Ectodermal cell (in vitro differentiated cells): Measurements from ENCODE around the gene CADPS.

Experiments used
- H3K27ac ChIP-seq: 2 replicates; pipeline ENCODE4 v1.7.0; 2013; ENCODE audit warnings: mild to moderate bottlenecking, low read depth, low read length; ENCODE audit not compliant: insufficient read depth, poor library complexity, severe bottlenecking
- H3K27me3 ChIP-seq: 2 replicates; pipeline ENCODE4 v1.7.0; 2013; ENCODE audit warnings: mild to moderate bottlenecking, low read length; ENCODE audit not compliant: insufficient read depth, control insufficient read depth, poor library complexity, severe bottlenecking
- H3K36me3 ChIP-seq: one replicate; pipeline ENCODE4 v1.7.0; 2013; ENCODE audit warnings: low read length; ENCODE audit not compliant: control insufficient read depth, insufficient read depth
- H3K4me1 ChIP-seq: one replicate; pipeline ENCODE4 v1.7.0; 2013; ENCODE audit warnings: low read length; ENCODE audit not compliant: control insufficient read depth, insufficient read depth
- H3K4me3 ChIP-seq: 2 replicates; pipeline ENCODE4 v1.7.0; 2013; ENCODE audit warnings: low read depth, low read length, control low read depth; ENCODE audit not compliant: insufficient read depth
- H3K9me3 ChIP-seq: 2 replicates; pipeline ENCODE4 v1.7.0; 2013; ENCODE audit warnings: mild to moderate bottlenecking, low read length, moderate library complexity; ENCODE audit not compliant: control insufficient read depth
- WGBS, 2 experiments: methylation state at CpG; one replicate each; pipeline ENCODE4 v1.1.7; 2013; ENCODE audit warnings: missing lambda C conversion rate in 2 of 2; 5-methylcytosine and 5-hydroxymethylcytosine counted together

CADPS gene

GRCh38 chr3:62534326-62534725, 340.9 kb downstream of the CADPS start:
- H3K4me3 ChIP-seq: no peak overlapping the region
- no peaks in the 10 kb centered on the region for H3K36me3 ChIP-seq
- H3K4me1 ChIP-seq: no peaks in the 10 kb centered on the region
- no peaks in the 10 kb centered on the region for H3K27me3 ChIP-seq
- H3K9me3 ChIP-seq: no peaks in the 10 kb centered on the region
- 97 to 98% methylated on average over 7 of the region's 7 CpGs for WGBS, 2 experiments
- H3K27ac ChIP-seq: no peak overlapping the region

- 94 to 97% methylated on average over 9 of the region's 9 CpGs for WGBS, 2 experiments
- Histone ChIP-seq H3K4me3 (no peak overlapping the region), H3K36me3 (no peaks in the 10 kb centered on the region), H3K4me1 (no peaks in the 10 kb centered on the region), H3K9me3 (no peaks in the 10 kb centered on the region), H3K27me3 (no peaks in the 10 kb centered on the region), H3K27ac (no peak overlapping the region)
These were observed 342.4 kb downstream of the CADPS start for GRCh38 chr3:62532796-62533195.

DNA sequence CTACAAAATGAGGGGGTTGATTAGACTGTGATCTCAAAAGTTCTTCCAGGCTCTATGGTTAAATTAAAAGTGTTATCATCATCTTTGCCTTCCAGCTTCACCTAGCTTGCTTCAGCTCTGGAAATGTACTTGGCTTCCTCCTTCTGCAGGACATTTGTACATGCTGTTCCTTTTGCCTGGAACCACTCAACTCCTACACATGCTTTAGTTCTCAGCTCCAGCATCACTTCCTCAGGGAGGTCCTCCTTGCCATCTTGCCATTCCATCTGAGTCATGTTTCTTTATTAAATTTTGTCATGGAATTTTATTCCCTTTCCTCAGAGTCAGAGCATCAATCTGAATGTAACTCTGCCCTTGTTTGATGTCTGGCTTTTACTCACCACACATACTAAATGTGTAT, 343.2 kb downstream of the CADPS start:
- Histone ChIP-seq H3K27me3 (no peaks in the 10 kb centered on the region), H3K4me3 (no peak overlapping the region), H3K36me3 (no peaks in the 10 kb centered on the region), H3K9me3 (no peaks in the 10 kb centered on the region), H3K4me1 (no peaks in the 10 kb centered on the region), H3K27ac (no peak overlapping the region)

DNA sequence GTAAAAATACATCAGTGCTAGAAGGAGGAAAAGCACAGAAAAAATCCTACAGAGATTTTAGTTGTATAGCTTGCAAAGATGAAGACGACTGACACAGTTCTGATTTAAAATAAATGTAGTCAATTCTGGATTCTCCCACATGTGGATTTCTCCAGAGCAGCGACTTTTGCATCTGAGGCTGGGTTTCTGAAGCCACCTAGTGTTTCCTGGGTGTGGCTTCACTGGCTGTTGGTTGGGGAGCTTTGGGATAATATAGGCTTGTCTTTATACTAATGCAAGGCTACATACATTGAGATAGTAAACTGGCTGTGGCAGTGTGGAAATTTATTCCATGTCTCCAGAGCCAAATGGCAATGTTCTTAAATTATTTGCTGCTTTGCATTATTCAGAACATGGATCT, 343.7 kb downstream of the CADPS start:
- no peaks in the 10 kb centered on the region for H3K36me3 ChIP-seq
- H3K4me3 ChIP-seq: no peak overlapping the region
- no peaks in the 10 kb centered on the region for H3K9me3 ChIP-seq
- H3K27me3 ChIP-seq: no peaks in the 10 kb centered on the region
- H3K4me1 ChIP-seq: no peaks in the 10 kb centered on the region
- WGBS, 2 experiments: 51 to 52% methylated on average over 2 of the region's 2 CpGs
- H3K27ac ChIP-seq: no peak overlapping the region

- Histone ChIP-seq H3K4me1 (no peaks in the 10 kb centered on the region), H3K27ac (no peak overlapping the region), H3K9me3 (no peaks in the 10 kb centered on the region), H3K4me3 (no peak overlapping the region), H3K27me3 (no peaks in the 10 kb centered on the region), H3K36me3 (no peaks in the 10 kb centered on the region)
- WGBS, 2 experiments: 40 to 41% methylated on average over 4 of the region's 4 CpGs
These were observed 346.0 kb downstream of the CADPS start for GRCh38 chr3:62529230-62529629.

DNA sequence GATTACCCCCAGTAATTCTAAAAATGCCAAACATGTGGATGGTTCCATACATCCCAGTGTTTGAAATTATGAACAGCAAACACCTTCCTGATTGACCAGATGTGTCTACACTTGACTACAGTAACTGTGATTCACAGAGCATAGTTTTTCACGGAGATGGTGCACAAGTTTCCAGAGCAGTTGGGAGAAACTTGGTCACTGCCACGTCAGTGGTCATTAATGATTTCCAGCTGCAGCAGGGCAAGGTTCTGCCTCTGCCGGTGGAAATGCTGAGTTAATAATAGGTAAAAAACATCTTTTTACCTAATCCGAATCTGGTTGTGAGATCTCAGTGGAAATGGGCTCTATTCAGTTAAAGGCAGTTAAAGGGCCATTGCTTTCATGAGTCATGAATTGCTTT, 347.7 kb downstream of the CADPS start:
- WGBS, 2 experiments: 89 to 92% methylated on average over 4 of the region's 4 CpGs
- Histone ChIP-seq H3K27ac (no peak overlapping the region), H3K9me3 (no peaks in the 10 kb centered on the region), H3K4me3 (no peak overlapping the region), H3K36me3 (no peaks in the 10 kb centered on the region), H3K27me3 (no peaks in the 10 kb centered on the region), H3K4me1 (no peaks in the 10 kb centered on the region)

DNA sequence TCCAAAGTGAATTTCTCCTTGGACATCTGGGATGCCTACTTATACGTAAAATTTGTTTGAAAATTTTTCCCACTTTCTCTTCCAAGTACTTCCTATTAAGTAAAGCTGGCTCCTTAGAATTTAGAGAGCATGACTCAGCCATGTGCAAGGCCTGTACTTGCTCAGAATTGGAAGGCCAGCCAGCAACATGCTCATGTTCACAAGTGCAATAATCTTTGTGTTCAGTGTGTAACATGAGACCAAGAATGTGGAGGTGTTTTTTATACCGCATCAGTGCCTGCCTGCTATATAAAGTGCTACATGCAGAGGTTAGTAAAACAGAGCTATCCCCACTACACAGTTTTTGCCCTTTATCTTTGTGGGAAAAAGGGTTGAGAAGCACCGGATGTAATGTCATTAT, 349.9 kb downstream of the CADPS start:
- no peaks in the 10 kb centered on the region for H3K27me3 ChIP-seq
- no peak overlapping the region for H3K27ac ChIP-seq
- no peaks in the 10 kb centered on the region for H3K4me1 ChIP-seq
- no peak overlapping the region for H3K4me3 ChIP-seq
- 98 to 100% methylated on average over 3 of the region's 3 CpGs for WGBS, 2 experiments
- no peaks in the 10 kb centered on the region for H3K36me3 ChIP-seq
- H3K9me3 ChIP-seq: no peaks in the 10 kb centered on the region

- 86 to 92% methylated on average over 4 of the region's 4 CpGs for WGBS, 2 experiments
- Histone ChIP-seq H3K27me3 (no peaks in the 10 kb centered on the region), H3K4me1 (no peaks in the 10 kb centered on the region)
These were observed 351.5 kb downstream of the CADPS start for GRCh38 chr3:62523672-62524071.

GRCh38 chr3:62521464-62522105, 353.6 kb downstream of the CADPS start:
- H3K9me3 ChIP-seq: no peaks in the 10 kb centered on the region
- WGBS, 2 experiments: 86 to 91% methylated on average over 8 of the region's 8 CpGs
- no peaks in the 10 kb centered on the region for H3K36me3 ChIP-seq
- no peak overlapping the region for H3K4me3 ChIP-seq
- H3K27me3 ChIP-seq: no peaks in the 10 kb centered on the region
- no peak overlapping the region for H3K27ac ChIP-seq
- H3K4me1 ChIP-seq: no peaks in the 10 kb centered on the region

More at GRCh38 chr3:62523672-62524071, 351.5 kb downstream of the CADPS start:
- Histone ChIP-seq H3K27ac (no peak overlapping the region), H3K9me3 (no peaks in the 10 kb centered on the region), H3K36me3 (no peaks in the 10 kb centered on the region), H3K4me3 (no peak overlapping the region)

DNA sequence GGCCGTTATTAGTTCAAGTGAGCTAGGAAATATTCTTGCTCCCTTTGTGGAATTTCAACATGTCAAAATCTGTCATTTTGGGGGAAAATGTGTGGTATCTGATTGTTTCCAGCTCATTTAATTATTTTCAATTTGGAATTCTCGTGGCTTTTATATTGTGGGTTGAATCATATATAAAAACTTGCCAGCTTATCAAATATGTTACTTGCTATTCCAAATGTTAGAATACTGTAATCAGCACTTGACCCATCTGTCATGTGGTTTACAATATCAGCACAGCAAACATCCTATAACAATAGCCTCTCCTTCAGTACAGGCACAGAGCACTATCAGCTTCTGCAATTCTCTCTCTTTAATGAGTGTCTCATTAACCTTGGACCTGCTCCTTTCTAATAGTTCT, 371.7 kb downstream of the CADPS start:
- Histone ChIP-seq H3K27ac (no peak overlapping the region), H3K27me3 (no peaks in the 10 kb centered on the region), H3K36me3 (no peaks in the 10 kb centered on the region), H3K9me3 (no peaks in the 10 kb centered on the region), H3K4me3 (no peak overlapping the region), H3K4me1 (no peaks in the 10 kb centered on the region)
- 95 to 100% methylated on average over 1 to 2 of the region's 2 CpGs for WGBS, 2 experiments
